GM18861 (cell line): ENCODE data around the gene TNFRSF6B.
"Not testable (repeated sequence)": the region's sequence is repeated elsewhere in the genome, so short reads cannot be mapped to it uniquely, and the experiment has no call there.

Experiments
- ATAC-seq: cut with Tn5 transposase; IDR thresholded peaks from one replicate; pipeline ENCODE4 v1.9.1; 2021; ENCODE audit not compliant: unreplicated experiment

The TNFRSF6B gene

DNA sequence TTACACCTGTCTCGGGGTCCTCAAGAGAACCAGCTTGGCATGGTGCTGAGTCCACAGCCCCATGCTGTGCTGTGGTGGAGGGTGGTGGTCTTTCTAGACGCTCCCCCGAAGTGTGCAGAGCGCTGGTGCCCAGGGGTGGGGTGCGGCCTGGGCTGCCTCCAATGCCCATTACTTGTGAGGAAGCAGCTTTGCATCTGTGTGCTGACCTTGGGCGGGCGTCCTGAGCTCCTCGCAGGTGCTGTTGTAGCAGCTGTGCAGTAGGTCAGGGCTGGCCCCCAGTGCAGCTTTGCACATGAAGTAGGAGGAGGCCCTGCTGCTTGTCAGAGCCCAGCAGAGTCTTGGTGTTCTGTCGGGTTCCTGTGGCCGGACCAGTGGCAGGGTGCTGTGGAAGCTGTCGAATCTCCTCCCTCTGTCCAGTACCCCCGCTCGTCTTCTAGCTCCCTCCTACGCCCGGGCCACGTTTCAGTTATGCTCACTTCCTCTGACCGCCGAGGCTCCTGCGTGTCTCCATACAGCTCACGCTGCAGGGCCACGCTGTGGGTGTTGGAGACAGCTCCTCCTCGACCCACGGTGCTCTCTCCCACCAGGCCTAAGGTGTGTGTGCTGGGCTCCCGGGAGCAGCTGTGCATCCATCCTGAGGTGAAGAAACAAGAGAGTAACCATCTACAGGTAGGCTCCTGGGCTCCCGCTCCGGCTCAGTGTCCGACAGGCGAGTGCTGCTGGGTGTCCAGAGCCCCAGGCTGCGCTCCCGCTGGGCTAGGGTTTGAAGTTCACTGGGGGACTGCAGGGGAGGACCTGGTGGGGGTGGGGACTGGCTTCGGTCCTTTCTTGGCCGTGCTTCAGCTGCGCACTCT lies 34.3 kb upstream of the TNFRSF6B start:
- ATAC-seq: no peak

- ATAC-seq: no peak
Measured at GRCh38 chr20:63662813-63663189, 33.7 kb upstream of the TNFRSF6B start.

- ATAC-seq: no peak
Measured at GRCh38 chr20:63663332-63664066, 33.0 kb upstream of the TNFRSF6B start.

GRCh38 chr20:63664143-63664851 lies 32.2 kb upstream of the TNFRSF6B start:
- no peak for ATAC-seq

DNA sequence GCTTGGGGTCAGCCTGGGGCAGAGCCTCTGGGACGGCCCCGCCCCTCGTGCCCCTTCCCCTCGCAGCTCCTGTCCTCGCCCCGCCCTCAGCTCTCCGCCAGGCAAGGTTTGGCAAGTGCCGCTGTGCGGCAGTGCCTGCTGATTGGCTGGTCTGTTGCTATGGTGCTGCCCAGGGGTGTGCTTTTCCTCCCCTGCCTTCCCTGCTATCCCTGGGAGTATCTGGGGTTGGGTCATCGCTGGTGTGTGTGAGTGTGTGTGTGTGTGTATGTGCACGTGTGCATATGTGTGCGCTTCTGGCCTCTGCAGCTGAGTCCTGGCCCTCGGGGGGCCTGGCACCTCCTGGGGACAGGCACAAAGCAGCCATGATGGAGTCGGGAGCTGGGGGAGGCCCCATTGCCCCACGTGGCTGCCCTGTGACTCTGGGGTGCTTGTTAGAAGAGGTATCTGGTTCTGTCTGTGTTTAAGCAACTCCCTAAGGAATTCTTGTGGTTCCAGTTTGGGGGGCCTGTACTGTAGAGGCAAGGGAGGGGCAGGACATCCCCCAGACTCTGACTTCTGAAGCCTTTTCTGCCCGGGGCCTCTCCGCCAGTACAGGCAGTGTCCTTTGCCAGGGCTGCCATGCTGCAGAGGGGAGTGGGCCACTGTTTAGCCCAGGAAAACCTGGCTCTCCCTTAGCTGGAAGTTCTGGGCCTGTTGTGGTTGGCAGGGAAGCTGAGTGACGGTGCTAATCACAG lies 31.4 kb upstream of the TNFRSF6B start:
- no peak for ATAC-seq

GRCh38 chr20:63665708-63666107 lies 30.7 kb upstream of the TNFRSF6B start:
- ATAC-seq: no peak

DNA sequence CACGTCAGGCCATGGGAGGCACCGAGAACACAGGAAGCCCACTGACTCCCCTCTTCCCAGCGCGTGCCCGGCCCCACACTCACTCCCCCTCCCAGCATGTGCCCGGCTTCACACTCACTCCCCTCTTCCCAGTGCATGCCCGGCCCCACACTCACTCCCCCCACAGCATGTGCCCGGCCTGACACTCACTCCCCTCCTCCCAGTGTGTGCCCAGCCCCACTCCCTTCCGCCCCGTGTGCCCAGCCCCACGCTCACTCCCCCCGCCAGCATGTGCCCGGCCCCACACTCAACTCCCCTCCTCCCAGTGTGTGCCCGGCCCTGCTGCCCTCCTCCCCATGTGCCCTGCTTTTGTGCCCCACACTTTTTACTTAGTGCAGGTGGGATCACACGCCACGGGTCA lies 28.6 kb upstream of the TNFRSF6B start:
- ATAC-seq: no peak

DNA sequence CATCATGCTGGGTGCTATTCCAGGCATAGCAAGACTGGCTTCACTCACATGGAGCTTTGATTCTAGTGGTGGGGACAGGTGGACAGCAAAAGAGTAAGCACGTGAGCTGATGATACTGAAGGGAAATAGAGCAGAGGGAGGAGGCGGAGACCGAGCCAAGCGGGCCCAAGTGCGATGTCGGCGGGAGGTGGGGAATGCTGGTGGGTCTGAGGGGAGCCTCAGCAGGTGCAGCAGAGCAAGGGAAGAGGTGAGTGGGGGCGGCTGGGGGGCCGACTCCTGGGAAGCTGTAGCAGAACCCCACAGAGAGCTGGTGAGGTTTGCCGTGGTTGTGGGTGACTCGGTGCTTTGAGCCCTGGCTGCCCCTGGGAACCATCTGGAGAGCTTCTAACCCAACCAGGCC lies 28.1 kb upstream of the TNFRSF6B start:
- no peak for ATAC-seq

DNA sequence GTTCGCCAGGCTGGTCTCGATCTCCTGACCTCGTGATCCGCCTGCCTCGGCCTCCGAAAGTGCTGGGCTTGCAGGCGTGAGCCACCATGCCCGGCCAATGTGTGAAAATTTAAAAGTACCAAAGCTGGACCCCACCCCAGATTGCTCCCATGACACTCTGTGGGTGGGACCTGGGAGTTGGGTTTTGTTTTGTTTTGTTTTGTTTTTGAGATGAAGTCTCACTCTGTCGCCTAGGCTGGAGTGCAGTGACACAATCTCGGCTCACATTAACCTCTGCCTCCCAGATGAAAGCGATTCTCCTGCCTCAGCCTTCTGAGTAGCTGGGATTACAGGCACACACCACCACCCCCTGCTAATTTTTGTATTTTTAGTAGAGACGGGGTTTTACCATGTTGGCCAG lies 24.8 kb upstream of the TNFRSF6B start:
- ATAC-seq: not testable (repeated sequence)

DNA sequence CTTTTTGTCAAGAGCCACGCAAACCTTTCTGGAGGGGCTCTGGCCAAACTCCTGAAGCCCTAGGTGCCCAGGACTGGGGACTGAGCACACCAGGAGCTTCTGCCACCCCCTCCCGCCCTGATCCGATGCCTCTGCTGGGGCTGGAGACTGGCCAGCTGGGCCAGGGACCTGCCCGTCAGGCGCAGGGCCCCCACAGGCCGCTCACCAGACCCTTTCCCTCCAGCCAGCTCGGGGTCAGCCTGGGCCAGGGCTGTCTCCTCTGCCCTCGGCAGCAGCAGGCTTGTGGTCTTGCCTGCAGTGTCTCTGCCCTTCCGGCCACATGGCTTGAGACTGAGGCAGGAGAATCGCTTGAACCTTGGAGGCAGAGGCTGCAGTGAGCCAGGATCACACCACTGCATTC lies 23.8 kb upstream of the TNFRSF6B start:
- no peak for ATAC-seq

GRCh38 chr20:63673951-63674350 lies 22.5 kb upstream of the TNFRSF6B start:
- ATAC-seq: no peak

- ATAC-seq: no peak
Measured at GRCh38 chr20:63675681-63676368, 20.6 kb upstream of the TNFRSF6B start.

- no peak for ATAC-seq
Measured at GRCh38 chr20:63678071-63678470, 18.4 kb upstream of the TNFRSF6B start.

GRCh38 chr20:63678667-63679465 lies 17.6 kb upstream of the TNFRSF6B start:
- no peak for ATAC-seq

DNA sequence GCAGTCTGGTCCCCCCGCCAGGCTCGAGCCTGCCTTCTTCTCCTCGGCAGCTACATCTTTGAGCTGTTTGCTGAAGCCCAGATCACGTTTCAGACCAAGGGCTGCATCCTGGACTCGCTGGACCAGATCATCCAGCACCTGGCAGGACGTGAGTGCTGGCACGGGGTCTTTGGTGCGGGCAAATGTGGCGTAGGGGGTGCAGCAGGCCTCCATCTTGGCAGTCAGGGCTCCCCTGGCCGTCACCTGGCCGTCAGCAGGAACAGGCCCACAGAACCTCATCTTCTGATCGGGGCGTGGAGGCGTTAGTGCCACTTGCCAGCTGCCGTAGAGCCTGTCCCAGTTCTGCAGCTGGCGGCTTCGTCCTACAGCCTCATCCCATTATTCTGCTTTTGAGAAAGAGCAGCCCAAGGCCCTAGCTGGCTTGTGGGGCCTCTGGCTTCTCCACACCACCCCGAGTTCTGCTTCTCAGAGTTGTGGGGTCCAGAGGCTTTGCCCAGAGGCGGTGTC lies 16.6 kb upstream of the TNFRSF6B start:
- ATAC-seq: no peak

DNA sequence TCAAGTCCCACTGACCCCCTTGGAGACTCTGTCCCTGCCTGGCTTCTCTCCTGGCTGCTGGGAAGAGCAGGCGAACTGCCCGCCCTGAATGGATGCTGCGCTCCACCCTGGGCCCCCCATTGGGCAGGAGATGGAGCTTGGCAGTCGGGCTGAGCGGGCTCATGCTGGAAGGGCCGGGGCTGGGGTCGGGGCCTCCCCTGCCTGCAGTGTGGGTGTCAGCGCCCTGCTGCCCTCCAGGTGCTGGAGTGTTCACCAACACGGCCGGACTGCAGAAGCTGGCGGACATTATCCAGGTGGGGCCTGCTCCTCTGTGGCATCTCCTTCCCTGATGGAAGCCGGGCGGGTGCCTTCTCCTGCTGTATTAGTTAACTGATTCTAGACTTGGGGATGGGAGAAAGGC lies 16.0 kb upstream of the TNFRSF6B start:
- no peak for ATAC-seq

GRCh38 chr20:63680857-63681608 lies 15.4 kb upstream of the TNFRSF6B start:
- ATAC-seq: no peak

GRCh38 chr20:63681609-63682142 lies 14.8 kb upstream of the TNFRSF6B start:
- no peak for ATAC-seq
